HG03439 (cell line): ENCODE measurements around the gene GATM.
"Not testable (repeated sequence)": the region's sequence is repeated elsewhere in the genome, so short reads cannot be mapped to it uniquely, and the experiment has no call there.

ENCODE experiments used
- ATAC-seq: cut with Tn5 transposase; IDR thresholded peaks from one replicate; pipeline ENCODE4 v1.9.1; 2021; ENCODE audit warnings: mild to moderate bottlenecking, moderate library complexity; ENCODE audit not compliant: unreplicated experiment

The GATM gene

DNA sequence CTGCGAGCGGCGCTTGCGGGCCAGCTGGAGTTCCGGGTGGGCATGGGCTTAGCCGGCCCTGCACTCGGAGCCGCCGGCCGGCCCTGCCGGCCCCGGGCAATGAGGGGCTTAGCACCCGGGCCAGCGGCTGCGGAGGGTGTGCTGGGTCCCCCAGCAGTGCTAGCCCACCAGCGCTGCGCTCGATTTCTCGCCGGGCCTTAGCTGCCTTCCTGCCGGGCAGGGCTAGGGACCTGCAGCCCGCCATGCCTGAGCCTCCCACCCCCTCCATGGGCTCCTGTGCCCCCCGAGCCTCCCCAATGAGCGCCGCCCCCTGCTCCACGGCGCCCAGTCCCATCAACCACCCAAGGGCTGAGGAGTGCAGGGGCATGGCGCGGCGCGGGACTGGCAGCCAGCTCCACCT, 64.2 kb downstream of the GATM start:
- not testable (repeated sequence) for ATAC-seq
